Right hindlimb (tissue), 1 donor: Measurements from ENCODE around the gene PTRHD1.
"Not testable (repeated sequence)": the region's sequence is repeated elsewhere in the genome, so short reads cannot be mapped to it uniquely, and the experiment has no call there.

ENCODE experiments used
- DNase-seq: peaks from one replicate; pipeline ENCODE4 v3.0.0-alpha.2; 2018

PTRHD1 gene, protein sequence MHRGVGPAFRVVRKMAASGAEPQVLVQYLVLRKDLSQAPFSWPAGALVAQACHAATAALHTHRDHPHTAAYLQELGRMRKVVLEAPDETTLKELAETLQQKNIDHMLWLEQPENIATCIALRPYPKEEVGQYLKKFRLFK

DNA sequence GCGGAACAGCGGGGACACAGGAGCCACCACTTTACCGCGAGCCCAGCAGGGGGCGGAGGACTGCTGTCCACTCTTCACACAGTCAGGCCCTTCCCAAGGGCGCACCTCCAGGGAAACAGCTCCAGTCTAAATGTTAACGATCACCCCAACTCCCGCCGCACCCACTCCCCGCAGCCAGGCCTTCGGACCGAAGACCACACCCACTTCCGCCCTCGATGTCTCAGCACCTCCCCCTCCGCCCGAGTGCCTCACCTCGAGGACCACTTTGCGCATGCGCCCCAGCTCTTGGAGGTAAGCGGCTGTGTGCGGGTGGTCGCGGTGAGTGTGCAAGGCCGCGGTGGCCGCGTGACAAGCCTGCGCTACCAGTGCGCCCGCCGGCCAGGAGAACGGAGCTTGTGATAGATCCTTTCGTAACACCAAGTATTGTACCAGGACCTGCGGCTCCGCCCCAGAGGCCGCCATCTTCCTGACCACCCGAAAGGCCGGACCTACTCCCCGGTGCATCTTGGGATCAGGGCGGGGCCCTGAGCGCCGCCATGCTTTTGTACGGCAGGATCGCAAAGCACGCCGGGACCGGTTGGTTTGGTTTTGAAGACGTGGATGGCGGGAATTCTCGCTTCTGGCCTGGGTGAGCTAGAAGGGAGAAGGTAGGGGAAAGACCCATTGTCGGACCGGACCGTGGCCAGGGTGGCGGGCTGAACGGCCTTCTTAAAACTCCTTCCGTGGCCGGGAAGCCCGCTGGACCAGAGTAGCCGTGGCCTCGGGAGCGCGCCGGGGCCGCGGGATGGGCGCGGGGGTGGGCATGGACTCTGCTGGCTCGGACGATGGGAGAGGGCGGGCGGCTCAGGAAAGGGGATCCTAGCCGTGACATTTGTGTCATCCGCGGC lies at the start of gene PTRHD1, which contains the start of gene CENPO:
Gene PTRHD1, minus strand, starts transcription at position 518 of the 887 bp plus-strand sequence. Its CDS starts 14 bp downstream, at position 504.
Gene CENPO, plus strand, starts transcription at position 552 of the 887 bp plus-strand sequence. CDS start 495 bp downstream, outside the sequence.
- DNase-seq = peak; percentile 98

DNA sequence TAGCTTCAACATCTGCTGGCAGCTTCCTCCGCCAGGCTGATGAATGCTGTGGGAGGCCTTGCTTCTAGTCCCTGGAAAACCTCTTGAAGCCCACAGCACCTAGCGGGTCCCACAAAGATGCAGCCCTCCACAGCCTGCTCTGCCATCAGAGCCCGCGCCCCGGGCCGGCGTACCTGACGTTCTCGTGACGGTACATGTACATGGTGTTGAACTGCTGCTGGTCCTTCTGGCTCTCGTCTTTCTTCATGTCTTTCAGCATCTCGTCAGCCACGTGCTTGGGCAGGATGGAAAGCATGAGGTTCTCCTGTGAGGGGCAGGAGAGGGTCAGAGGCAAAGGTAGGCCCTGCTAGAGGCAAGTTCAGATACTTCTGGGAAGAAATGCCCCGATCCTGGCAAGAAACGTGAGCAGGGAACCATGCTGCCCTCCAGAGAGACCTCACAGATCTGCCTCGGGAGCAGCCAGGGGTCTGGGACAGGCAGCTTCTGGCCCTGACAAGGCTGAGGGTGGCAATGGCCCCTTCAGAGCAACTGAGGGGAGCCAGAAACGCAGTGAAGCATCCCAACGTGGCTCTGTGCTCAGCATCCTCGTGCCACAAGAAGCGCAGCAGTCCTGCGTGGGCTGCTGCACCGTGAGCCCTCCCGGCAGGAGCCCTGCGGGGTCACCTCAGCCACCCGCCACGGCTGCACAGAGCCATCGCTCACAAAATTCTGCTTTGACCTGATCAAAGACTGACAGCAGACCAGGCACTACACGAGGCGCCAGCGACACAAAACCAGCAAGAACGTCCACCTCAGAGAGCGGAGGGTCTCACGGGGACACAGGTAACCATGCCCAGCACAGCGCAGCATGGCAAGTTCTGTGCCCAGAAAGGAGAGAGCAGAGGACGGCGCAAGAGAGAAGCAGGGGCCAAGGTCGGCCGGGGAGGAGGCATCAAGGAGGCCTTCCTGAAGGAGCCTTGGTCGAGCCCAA lies 49.2 kb upstream of the PTRHD1 start:
- peak; percentile 11 for DNase-seq

DNA sequence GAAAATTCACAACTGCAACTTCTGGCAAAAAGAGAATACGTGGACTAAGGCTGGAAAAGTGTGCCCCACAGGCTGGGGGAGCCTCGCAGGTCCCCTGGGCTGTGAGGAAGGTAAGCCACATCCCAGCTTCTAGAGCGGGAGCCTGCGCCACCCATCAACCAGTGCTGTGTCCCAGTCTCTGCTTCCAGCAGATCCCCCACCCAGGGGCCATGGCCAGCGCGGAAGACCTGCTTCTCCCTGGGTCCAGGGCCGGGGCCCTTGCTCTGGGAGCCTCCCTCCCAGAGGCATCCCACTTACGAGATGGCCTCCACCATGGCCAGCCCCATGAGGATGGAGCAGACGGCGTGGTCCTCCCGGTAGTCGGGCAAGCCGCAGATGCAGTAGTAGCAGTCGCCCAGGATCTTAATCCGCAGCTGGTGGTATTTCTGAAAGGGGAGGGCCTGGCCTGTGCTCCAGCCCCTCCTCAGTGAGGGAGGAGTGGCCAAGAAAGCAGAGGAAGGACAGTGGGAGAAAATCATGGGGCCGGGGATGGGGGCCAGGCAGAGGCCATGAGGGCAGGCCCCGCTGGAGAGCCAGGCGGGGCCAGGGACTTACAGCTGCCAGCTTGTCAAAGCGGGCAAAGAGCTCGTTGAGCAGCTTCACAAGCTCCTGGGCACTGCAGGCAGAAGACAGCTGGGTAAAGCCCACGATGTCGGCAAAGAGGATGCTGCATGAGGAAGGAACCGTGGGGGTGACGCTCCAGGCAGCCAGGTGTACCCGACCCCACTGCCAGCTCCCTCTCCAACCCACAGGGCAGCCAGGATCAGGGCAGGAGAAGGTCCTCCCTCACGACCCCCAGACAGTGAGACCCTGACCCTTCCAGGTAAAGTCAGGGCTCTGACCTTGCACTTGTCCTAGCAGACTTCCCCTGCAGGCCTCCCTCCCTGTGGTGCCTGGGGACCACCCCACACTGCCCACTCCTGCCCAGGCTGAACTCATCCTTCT lies 48.1 kb upstream of the PTRHD1 start:
- DNase-seq = no peak

DNA sequence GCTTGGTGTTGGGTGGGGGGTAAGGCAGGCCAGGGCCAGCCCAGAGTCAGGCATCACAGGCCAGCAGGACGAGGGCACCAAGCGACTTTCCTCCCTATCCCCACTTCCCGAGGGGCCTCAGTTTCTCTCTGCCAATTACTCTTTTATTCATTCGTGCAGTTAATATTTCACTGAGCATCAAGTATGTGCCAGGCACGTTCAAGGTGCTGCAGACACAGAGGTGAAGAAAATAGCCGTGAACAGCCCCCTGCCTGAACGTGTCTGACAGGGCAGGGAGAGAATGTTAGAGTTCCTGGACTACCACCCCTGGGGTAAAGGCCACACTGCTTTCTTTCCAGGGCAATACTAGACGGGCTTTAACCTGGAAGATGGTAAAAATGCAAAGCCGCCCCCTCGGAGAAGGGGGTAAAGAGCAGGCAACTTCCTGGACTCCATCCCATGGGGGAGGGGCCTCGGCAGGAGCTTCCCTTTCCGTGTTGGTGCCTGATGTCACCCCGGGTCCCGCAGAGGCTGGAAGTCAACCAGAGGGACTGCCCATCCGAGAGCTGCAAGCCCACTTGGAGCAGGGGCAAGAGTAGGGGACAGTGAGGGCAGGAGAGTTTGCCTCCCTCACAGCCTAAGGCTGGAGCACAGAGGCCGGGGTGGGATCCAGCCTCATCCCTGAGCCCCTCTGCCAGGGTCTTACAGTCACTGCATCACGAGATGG lies 47.1 kb upstream of the PTRHD1 start:
- no peak for DNase-seq

DNA sequence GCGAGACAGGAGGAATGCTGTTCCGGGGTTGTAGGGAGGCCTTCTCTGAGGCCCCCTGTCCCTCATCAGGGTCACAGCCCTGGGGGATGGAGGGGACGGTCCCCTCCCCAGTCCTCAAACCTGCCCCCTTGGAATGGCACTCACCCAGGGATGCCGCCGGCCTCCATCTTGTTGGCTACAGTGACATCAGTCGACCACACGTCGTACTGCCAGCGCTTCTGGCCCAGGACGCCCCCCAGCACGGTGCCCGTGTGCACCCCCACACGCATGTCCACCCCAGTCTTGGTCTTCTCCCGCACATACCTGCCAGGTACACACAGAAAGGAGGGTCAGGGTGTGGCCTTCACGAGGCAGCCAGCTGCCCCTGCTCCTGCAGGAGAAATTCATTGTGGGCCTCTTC lies 46.5 kb upstream of the PTRHD1 start:
- DNase-seq = no peak

DNA sequence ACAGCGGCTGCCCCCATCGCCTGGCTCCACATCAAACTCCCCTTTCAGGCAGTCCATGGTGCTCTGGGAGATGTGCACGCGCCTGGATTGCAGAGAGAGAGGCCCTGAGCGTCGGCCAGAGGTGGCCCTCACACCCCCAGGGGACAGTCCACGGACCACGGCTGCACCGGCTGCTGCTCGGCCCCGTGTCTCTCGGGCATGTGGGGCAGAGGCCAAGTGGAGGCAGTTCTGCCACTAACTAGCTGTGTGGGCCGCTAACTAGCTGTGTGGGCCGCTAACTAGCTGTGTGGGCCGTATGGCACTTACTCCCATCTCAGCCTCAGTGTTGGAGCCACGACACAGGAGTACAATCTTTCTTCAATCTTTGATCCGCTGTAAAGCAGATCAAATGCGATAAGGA lies 45.4 kb upstream of the PTRHD1 start:
- no peak for DNase-seq

DNA sequence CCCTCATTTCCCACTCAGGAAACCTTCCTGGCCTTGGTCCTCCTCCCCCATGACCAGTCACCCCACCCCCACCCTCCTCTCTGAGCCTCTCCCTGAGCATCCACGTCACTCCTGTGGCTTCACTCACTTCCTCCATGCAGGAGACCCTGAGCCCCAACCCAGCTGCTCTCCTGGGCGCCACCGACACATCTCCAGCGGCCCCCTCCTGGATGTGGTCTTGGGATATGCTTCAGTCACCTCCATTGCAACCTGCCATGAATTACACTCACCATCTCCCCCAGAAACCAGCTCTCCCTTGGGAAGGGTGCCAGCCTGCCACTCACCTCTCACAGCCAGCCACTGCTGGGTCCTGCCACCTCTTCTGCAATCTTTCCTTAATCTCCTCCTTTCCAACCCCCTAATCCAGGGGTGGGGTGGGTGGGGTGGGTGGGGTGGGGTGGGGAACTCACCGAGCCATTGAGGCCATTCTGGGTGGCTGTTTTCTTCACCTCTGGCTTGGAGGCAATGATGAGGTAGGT lies 44.9 kb upstream of the PTRHD1 start:
- DNase-seq = no peak

DNA sequence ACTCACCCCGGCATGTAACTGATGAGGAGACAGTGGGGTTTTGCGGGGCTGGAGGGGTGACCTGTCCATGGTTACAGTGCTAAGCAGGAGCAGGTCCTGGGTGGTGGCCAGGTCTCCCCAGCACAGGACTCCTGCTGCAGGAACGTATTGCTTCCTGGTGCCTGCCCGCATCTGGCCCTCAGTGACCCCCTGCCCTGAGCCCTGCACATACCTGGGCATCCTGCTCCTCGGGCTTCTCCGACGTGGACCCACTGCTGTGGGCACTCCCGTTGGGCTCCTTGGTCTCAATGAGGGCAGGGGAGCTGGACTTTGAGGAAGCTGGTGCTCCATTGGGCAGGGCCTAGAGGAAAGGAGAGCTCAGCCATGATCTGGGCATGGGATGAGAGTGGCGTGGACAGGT lies 43.5 kb upstream of the PTRHD1 start:
- no peak for DNase-seq

DNA sequence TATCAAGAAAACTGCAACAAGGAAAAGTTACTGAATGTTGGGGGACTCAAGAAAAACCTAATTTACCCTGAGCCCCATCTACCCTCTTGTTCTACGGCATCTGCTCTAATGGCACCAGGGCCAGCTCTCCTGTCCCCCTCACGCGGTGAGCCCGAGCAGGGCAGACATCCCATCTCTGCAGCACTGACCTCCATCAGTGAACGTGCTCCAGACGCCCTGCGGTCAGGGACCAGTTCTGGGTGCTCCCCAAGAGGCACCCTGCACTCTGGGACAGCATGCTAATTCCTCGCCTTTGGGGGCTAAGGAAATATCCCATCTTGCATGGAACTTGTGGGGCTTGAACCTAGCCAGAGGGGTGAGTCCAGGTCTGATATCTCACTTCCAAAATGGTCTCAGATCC lies 43.0 kb upstream of the PTRHD1 start:
- DNase-seq = no peak

DNA sequence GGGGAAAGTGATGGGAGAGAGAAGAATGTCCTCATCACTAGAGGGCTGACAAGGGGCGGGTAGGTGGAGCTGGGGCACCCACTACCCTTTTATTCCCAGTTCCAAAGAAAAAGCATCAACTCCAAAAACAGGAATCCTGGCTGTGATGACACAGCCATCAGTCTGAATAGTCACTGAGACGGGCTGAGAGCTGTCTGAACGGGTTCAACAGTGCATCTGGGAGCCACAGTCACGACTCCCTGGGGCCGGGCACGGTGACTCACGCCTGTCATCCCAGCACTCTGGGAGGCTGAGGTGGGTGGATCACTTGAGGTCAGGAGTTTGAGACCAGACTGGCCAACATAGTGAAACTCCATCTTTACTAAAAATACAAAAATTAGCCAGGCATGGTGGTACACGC lies 42.2 kb upstream of the PTRHD1 start:
- not testable (repeated sequence) for DNase-seq

DNA sequence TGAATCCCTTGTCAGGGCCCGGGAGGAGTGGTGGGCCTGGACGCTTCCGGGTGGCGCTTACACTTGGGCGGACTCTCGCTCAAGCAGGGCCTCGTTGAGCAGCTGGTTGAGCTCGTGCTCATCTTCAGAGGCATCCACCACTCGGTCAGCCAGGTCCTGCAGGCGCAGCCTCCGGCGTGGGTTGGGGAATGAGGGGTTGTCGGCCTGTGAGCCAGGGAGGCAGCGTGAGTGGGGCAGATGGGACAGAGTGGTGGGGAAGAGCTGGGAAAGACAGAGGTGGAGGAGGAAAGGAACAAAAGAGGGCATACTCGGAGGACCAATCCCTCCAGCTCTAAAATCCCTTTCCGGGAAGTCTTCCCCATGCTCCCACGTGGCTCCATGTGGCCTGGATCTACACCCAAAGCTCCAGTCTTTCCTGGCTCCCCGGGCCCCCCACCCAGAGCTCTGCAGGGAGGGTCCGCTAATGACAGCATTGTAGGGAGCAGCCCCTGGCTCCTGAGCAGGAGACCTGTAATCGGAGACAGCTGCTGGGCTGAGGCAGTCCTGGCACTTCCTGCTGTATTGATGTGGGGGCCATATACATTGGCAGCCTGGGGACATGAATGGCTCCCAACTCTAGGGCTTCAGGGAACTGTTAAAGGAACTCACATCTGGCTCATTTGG lies 41.7 kb upstream of the PTRHD1 start:
- DNase-seq = no peak

DNA sequence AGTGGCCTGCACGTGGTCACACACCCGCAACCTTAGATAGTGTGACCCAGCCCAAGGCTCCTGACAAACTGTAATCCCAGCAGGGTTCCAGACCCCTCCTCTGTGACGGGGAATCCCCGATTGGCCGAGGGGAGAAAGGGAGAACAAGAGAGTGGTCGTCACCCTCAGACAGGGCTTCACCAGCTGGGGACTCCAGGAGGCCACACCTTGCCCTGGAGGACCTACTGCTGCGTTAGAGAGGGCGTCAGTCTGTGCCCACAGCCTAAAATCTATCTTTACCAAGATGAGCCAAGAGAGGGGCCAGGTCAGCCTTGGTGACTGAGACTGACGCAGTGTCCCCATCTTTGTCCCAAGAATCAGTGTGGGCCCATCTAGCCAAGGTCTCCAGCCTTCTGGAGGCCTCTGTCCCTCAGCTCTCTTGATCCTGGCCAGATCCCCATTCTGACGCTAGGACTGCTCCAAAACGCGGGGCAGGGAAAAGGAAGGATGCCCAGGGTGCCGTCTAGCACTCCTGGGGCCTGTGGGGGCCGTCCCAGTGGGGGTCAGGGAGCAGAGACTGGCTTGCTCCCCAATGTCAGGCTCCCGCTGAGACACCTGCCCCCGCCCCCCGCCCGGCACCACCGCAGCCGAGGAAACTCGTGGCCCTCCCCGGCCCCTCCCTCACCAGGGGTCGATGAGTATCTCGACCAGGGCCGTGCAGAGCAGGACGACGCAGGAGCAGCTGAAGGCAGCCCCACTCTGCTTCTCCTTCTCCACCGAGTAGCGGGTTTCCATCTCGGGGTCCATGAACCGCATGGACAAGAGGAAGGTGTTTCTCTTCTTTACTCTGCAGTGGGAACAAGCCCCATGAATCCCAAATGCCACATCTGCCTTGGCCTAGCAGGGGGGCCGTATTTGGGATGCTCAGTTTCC lies 40.9 kb upstream of the PTRHD1 start:
- no peak for DNase-seq

DNA sequence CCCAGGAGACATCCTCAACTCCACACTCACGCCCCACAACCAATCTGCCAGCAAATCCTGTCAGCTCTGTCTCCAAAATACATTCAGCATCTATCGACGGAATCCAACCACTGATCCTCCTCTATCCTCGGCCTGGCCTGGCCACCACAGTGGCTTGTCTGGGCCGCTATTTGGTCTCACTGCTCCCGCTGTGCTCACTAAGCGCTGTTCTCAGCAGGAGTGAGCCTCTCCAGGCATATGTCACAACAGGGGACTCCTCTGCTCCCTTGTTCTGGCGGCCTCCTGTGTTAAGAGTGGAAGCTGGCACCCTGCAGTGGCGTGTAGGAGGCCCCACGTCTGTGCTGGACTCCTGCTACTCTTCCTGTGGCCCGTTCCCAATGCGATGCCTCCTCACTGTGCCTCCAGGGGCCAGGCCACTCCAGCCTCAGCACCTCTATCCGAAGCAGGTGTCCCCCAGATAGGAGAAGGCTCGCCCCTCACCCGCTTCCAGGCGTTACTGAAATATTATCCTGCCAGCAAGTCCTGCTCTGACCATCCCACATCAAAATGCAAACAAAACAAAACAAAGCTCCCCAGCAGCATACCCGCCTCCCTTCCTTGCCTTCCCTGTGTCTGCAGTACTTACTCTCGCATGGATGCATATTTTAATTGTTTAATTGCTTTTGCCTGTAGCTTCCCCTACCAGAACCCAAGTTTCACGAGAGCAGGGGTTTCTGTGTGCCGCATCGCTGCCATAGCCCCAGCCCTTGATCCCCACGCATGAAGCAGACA lies 39.9 kb upstream of the PTRHD1 start:
- DNase-seq = no peak

DNA sequence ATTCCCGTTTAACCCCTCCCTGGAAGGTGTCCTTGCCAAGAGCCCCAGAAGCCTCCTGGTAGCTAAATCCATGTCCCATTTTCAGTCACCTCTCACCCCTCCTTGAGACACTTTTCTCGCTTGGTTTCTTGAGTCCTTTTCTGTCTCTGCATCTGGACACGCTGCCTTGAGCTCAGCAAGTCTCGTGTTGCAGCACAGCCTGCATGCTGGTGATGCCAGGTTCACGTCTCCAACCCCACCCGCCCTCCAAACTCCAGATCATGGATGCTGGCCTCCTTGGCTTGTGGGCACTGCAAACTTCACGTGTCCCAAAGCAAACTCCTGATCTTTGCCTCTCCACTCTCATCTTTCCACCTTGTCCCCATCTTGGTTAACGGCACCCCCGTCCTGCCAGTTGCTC lies 39.3 kb upstream of the PTRHD1 start:
- DNase-seq = no peak

DNA sequence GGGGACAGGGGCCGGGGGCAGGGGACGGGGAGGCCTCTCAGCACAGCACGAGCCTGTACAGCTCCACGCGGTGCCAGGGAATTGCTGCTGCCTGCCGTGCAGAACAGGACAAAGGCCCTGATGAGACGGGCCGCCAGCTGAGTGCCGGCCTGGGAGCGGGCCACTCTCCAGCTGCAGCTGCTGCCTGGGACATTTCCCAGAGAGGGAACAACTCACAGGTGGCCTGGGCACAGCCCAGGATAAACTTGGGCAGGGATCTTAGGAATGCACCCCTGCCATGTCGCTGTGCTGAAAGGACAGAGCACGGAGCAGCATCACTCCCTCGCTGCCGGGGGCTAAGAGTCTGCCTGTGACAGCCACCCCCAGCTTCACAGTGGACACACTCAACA lies 38.9 kb upstream of the PTRHD1 start:
- DNase-seq = peak; percentile 82

DNA sequence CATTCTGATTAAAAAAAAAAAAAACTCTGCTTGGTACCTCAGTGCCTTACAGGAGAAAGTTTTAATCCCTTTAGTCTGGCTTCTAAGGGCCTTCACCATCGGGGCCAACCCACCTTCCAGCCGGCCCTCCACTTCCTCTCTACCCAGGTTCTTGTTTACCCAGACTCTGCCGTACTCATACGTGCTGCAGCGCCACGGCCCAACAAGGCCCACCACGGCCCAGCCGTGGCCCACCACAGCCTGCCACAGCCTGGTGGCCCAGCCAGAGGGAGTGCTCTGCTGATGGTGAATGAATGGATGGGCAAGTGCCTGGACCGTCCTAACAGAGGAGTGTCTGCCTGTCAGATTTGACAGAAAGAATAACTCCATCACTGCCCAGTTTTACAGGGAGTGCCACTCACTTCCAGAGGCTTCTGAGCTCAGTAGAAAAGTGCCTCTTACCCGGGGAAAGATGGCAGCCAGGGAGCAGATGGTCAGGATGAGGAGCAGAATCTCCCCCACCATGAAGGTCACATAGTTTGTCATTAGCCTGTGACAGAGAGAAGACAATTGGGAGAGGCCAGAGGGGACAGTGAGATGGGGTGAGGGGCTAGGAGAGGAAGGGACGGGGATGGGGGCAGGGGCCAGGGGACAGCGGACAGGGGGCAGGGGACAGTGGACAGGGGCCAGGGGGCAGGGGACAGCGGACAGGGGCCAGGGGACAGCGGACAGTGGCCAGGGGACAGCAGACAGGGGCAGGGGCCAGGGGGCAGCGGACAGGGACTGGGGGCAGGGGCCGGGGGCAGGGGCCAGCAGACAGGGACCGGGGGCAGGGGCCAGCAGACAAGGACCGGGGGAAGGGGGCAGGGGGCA lies 38.3 kb upstream of the PTRHD1 start:
- no peak for DNase-seq

DNA sequence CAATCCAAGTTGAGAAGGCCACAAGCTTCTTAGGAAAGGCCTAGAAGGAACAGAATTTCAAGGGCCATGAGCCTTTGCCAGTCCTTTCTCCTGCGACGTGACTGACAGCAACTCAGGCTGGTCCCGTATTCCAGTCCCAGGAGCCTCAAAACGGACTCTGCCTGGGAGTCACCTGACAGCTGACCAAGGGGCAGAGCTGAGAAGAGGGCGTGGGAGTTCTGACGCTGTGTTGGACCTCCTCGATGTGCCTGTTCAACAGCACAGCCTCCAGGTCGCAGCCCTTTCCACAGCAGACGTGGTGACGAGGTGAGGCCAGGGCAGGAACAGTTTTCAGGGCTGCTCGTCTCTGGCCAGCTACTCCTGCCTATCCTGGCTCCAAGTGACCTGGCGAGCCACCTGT lies 37.6 kb upstream of the PTRHD1 start:
- no peak for DNase-seq

DNA sequence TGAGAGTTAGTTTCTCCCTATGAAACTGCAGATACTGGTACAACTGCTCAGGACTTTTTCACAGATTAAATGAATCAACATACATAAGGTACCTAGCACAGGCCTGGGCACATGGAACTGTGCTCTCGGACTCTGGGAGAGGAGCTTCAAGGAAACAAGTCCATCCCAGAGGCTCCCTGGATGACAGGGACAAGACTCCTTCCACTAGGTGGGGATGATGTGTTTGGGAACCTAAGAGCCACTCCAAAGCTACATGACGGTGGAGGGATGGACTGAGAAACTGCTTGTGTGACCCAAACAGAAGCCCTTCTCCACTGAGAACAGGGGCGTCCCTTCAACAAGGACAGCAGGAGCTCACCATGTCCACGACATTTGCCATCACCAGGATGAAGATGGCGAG lies 37.2 kb upstream of the PTRHD1 start:
- no peak for DNase-seq
